ENCODE measurements around the gene PCBP4.
"Not testable (repeated sequence)": the region's sequence is repeated elsewhere in the genome, so short reads cannot be mapped to it uniquely, and the experiment has no call there.

Gene PCBP4

DNA sequence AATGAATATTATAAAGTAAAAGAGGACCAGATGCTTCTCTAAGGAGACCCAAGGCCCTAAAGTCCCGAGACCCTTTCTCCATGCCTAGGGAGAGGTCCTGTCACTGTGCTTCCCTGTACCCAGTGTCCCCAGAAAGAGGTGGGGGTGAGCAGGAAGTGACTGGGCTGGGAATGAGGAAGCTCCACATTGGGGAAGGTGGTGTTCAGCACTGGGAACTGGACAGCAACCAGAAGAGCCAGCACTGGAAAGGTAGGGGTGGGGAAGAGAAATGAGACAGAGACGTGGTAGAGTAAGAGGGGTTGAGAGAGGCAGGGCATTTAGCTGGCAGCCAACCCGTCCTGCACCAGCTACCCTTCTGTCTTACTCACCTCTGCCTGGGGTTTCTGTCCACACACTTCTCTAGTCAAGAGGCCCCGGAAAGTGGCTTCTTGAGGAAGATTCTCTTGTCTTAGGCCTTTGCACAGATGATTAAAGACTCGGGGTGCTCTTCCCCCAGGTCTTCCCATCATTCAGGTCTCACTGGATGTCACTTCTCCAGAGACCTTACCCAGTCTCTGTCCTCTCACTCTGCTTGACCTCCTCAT is 37.7 kb downstream of the PCBP4 start:
- TF ChIP-seq EZH2phosphoT487 (IDR thresholded peaks at IDR 0.05; ENCODE audit: low read depth): no peak
- TF ChIP-seq, protein P1, sequence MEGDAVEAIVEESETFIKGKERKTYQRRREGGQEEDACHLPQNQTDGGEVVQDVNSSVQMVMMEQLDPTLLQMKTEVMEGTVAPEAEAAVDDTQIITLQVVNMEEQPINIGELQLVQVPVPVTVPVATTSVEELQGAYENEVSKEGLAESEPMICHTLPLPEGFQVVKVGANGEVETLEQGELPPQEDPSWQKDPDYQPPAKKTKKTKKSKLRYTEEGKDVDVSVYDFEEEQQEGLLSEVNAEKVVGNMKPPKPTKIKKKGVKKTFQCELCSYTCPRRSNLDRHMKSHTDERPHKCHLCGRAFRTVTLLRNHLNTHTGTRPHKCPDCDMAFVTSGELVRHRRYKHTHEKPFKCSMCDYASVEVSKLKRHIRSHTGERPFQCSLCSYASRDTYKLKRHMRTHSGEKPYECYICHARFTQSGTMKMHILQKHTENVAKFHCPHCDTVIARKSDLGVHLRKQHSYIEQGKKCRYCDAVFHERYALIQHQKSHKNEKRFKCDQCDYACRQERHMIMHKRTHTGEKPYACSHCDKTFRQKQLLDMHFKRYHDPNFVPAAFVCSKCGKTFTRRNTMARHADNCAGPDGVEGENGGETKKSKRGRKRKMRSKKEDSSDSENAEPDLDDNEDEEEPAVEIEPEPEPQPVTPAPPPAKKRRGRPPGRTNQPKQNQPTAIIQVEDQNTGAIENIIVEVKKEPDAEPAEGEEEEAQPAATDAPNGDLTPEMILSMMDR (IDR thresholded peaks at IDR 0.05; ENCODE audit: low read depth, low read length): no peak
- H3K9me3 ChIP-seq (ENCODE audit: insufficient read depth, low read length): no peaks in the 10 kb centered on the region
- no peaks in the 10 kb centered on the region for H4K20me1 ChIP-seq (ENCODE audit: insufficient read depth, low read length)
- no peak overlapping the region for H2AFZ ChIP-seq (ENCODE audit: low read depth, low read length)
- H3K9ac ChIP-seq (ENCODE audit: low read length): no peak overlapping the region
- no peak overlapping the region for H3K4me3 ChIP-seq (ENCODE audit: low read length)
- H3K27me3 ChIP-seq (ENCODE audit: low read depth, low read length): no peaks in the 10 kb centered on the region
- no peaks in the 10 kb centered on the region for H3K79me2 ChIP-seq (ENCODE audit: low read length)
- no peak overlapping the region for H3K27ac ChIP-seq (ENCODE audit: low read length)
- H3K36me3 ChIP-seq (replicated peaks; ENCODE audit: low read depth, low read length): peaks cover 25% of the 10 kb centered on the region
- no peak overlapping the region for H3K4me2 ChIP-seq (ENCODE audit: low read length)
- peaks cover 13% of the 10 kb centered on the region for H3K4me1 ChIP-seq (ENCODE audit: low read length)

DNA sequence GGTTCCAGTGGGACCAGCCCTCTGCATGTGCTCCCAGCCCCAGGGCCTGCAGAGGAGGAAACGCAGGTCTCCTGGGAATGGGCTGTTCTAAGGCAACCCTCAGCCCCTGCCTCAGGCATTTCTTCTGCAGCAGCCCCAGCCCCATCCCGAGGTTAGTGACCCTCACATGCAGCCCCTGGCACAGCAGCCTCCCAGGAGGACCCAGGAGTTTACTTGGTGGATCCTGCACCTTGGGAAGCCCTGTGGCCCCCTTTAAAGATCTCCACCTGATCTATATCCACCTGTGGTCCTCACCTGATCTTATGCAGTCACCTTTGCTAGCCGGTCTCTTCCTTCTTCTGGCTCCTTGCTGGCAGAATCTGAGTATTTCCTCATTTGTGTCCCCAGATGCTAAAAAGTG is 38.3 kb downstream of the PCBP4 start:
- not testable (repeated sequence) for H3K27ac ChIP-seq (ENCODE audit: low read length); H2AFZ ChIP-seq (ENCODE audit: low read depth, low read length); H4K20me1 ChIP-seq (ENCODE audit: insufficient read depth, low read length); H3K4me2 ChIP-seq (ENCODE audit: low read length); H3K4me3 ChIP-seq (ENCODE audit: low read length); H3K9me3 ChIP-seq (ENCODE audit: insufficient read depth, low read length); H3K27me3 ChIP-seq (ENCODE audit: low read depth, low read length); H3K79me2 ChIP-seq (ENCODE audit: low read length); H3K9ac ChIP-seq (ENCODE audit: low read length)
- peaks cover 20% of the 10 kb centered on the region for H3K36me3 ChIP-seq (replicated peaks; ENCODE audit: low read depth, low read length)
- H3K4me1 ChIP-seq (ENCODE audit: low read length): peaks cover 13% of the 10 kb centered on the region

DNA sequence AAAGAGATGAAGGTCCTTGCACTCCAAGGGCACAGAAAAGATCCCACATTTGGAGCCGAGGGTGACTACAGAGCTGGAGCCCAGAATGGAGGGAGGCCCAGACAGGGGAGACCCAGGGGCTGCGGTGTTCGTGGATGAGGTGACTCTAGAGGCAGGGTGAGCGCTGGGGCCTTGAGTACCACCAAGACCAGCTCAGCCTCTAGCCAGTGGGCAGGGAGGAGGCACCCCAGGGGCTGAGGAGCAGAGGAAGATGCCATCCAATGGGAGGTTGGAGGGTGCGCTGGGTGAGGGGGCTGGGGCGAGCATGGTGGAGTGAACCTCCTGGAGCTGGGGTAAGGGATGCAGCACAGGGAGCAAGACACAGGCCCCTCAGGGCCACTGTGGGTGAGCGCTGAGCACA is 38.8 kb downstream of the PCBP4 start:
- H3K9ac ChIP-seq (ENCODE audit: low read length): no peak overlapping the region
- H3K4me2 ChIP-seq (ENCODE audit: low read length): no peak overlapping the region
- TF ChIP-seq, protein P1 (IDR thresholded peaks at IDR 0.05; ENCODE audit: low read depth, low read length): no peak
- TF ChIP-seq EZH2phosphoT487 (IDR thresholded peaks at IDR 0.05; ENCODE audit: low read depth): no peak
- no peaks in the 10 kb centered on the region for H3K79me2 ChIP-seq (ENCODE audit: low read length)
- no peak overlapping the region for H3K4me3 ChIP-seq (ENCODE audit: low read length)
- no peaks in the 10 kb centered on the region for H4K20me1 ChIP-seq (ENCODE audit: insufficient read depth, low read length)
- H2AFZ ChIP-seq (ENCODE audit: low read depth, low read length): no peak overlapping the region
- H3K9me3 ChIP-seq (ENCODE audit: insufficient read depth, low read length): no peaks in the 10 kb centered on the region
- no peak overlapping the region for H3K27ac ChIP-seq (ENCODE audit: low read length)
- peaks cover 14% of the 10 kb centered on the region for H3K36me3 ChIP-seq (replicated peaks; ENCODE audit: low read depth, low read length)
- H3K27me3 ChIP-seq (ENCODE audit: low read depth, low read length): no peaks in the 10 kb centered on the region
- H3K4me1 ChIP-seq (ENCODE audit: low read length): peaks cover 13% of the 10 kb centered on the region

DNA sequence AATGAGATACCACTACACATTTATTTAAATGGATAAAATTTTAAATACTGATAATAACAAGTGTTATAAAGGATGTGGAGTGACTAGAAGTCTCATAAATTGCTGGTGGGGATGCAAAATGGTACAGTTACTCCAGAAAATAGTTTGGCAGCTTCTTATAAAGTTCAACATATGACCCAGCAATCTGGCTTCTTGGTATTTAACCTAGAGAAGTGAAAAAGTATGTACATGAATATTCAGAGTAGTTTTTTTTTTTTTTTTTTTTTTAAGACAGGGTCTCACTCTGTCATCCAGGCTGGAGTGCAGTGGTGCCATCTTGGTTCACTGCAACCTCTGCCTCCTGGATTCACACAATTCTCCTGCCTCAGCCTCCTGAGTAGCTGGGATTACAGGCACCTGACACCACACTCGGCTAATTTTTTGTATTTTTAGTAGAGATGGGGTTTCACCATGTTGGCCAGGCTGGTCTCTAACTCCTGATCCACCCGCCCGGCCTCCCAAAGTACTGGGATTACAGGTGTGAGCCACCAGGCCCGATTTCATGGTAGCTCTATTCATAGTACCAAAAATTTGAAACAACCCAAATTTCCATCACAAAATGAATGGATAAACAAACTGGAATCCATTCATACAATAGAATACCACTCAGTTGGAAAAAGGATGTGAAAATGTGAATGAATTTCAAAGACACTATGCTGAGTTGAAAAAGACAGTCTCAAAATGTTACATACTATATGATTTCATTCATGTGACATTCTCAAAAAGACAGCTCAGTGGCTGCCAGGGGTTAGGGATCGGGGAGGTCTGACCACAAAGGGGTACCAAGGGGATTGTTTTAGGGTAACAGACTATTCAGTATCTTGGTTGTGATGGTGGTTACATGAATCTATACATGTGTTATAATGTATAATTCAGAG is 39.9 kb downstream of the PCBP4 start:
- H2AFZ ChIP-seq (ENCODE audit: low read depth, low read length): no peak overlapping the region
- peaks cover 6% of the 10 kb centered on the region for H3K36me3 ChIP-seq (replicated peaks; ENCODE audit: low read depth, low read length)
- H3K4me3 ChIP-seq (ENCODE audit: low read length): no peak overlapping the region
- no peaks in the 10 kb centered on the region for H3K27me3 ChIP-seq (ENCODE audit: low read depth, low read length)
- H3K27ac ChIP-seq (ENCODE audit: low read length): peak overlapping the region; percentile 49
- H3K4me1 ChIP-seq (ENCODE audit: low read length): peaks cover 13% of the 10 kb centered on the region
- no peaks in the 10 kb centered on the region for H3K79me2 ChIP-seq (ENCODE audit: low read length)
- no peak overlapping the region for H3K9ac ChIP-seq (ENCODE audit: low read length)
- H3K9me3 ChIP-seq (ENCODE audit: insufficient read depth, low read length): no peaks in the 10 kb centered on the region
- peak overlapping the region; percentile 40 for H3K4me2 ChIP-seq (ENCODE audit: low read length)
- H4K20me1 ChIP-seq (ENCODE audit: insufficient read depth, low read length): no peaks in the 10 kb centered on the region
- no peak for TF ChIP-seq EZH2phosphoT487 (IDR thresholded peaks at IDR 0.05; ENCODE audit: low read depth)
- TF ChIP-seq, protein P1 (IDR thresholded peaks at IDR 0.05; ENCODE audit: low read depth, low read length): no peak

Data from OCI-LY3 (cell line).